ENCODE results near the gene TFAP2C. TPM values are rescaled to one million over a fixed set of nuclear protein-coding genes. Genes with fewer than 3 reads are reported as not detected.

TFAP2C gene
- total RNA-seq, 4 donors from 2014 or later: 0.20 to 2.1 (median 0.96) TPM

Small RNA genes lying within 50 kb of the gene (small RNA-seq; reads per million reads assigned to genes)
- not detected for gene RN7SL170P
- not detected for gene RNU6-1146P

Other genes with a start within 250 kb of the TFAP2C start
- 1 to 10 TPM in 3 of 4 donors, under 1 TPM in 1; 0.42 to 4.3 (median 1.7) TPM for gene AURKA, start 237.1 kb upstream of the TFAP2C start, total RNA-seq
- 10 to 100 TPM; 17.6 to 25.9 (median 22.7) TPM for gene CSTF1, start 236.7 kb upstream of the TFAP2C start, total RNA-seq
- gene CASS4, start 217.0 kb upstream of the TFAP2C start, total RNA-seq: 1 to 10 TPM; 2.0 to 7.5 (median 3.6) TPM
- 10 to 100 TPM; 54.3 to 74.1 (median 65.2) TPM for gene RTF2, start 160.7 kb upstream of the TFAP2C start, total RNA-seq
- not detected for gene FAM209A, start 104.6 kb upstream of the TFAP2C start, total RNA-seq
- not detected for gene FAM209B, start 96.1 kb upstream of the TFAP2C start, total RNA-seq

All from tibial nerve (tissue), 4 donors.